ENCODE data around the gene ERFL. TPM values are rescaled to one million over a fixed set of nuclear protein-coding genes. Genes with fewer than 3 reads are reported as not detected.

ERFL gene
- total and polyA plus RNA-seq, 2 experiments from 2014 or later, result 0.69 TPM; not detected in 1

DNA sequence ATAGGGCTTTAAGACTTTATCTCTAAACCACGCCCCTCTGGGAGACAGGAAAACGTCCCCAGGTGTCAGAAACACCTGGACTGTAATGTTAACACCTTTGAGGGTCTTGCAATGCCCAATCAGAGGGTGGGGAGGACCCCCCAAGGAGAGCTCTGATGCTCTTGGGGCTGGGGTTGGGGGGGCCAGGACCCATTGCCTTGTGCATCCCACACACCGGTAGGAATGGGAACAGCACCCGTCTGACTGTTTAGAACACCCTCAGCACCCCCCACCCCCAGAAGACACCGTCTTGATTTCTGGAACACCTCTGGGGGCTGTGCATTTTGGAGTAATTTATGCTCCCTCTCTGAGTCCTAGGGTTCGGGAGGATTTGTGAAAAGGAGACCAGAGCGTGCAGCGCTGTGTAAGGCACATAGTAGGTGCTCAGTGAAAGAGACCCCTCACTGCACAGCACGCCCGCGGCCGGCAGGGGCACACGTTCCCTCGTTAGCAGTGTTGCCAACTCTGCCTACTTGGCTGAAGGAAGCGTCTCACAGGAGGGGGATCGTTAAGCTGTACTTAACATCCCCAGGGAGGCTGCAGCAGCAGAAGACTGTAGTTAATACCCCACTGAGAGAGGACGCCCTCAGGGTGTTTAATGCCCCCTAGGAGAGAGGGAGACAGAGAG lies 2.8 kb upstream of the ERFL start:
- H3K27me3 Mint-ChIP-seq (ENCODE audit: insufficient read depth, low read depth, poor library complexity), result peaks cover 71% of the 10 kb centered on the region
- DNase-seq (ENCODE audit: low spot score) (peak; percentile 87), ATAC-seq (peak; percentile 65)
- peaks cover 22% of the 10 kb centered on the region for H3F3A ChIP-seq (replicated peaks; ENCODE audit: low read depth)
- peak overlapping the region; percentile 65 for H3K4me2 ChIP-seq
- no peak overlapping the region for H3K27ac Mint-ChIP-seq
- H2AFZ ChIP-seq, result no peak overlapping the region
- H3K4me3 ChIP-seq, result peak overlapping the region; percentile 28; the same call in 1 of the 2 replicates
- TF ChIP-seq CREB1 (CRISPR knock-in tag; IDR thresholded peaks at IDR 0.05; ENCODE audit: low read depth), result no peak
- TF ChIP-seq, protein P1, sequence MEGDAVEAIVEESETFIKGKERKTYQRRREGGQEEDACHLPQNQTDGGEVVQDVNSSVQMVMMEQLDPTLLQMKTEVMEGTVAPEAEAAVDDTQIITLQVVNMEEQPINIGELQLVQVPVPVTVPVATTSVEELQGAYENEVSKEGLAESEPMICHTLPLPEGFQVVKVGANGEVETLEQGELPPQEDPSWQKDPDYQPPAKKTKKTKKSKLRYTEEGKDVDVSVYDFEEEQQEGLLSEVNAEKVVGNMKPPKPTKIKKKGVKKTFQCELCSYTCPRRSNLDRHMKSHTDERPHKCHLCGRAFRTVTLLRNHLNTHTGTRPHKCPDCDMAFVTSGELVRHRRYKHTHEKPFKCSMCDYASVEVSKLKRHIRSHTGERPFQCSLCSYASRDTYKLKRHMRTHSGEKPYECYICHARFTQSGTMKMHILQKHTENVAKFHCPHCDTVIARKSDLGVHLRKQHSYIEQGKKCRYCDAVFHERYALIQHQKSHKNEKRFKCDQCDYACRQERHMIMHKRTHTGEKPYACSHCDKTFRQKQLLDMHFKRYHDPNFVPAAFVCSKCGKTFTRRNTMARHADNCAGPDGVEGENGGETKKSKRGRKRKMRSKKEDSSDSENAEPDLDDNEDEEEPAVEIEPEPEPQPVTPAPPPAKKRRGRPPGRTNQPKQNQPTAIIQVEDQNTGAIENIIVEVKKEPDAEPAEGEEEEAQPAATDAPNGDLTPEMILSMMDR (conservative IDR thresholded peaks at IDR 0.05; ENCODE audit: low read depth in 2 of 2), result peak; percentile 69 to 70
- TF ChIP-seq, protein P2, sequence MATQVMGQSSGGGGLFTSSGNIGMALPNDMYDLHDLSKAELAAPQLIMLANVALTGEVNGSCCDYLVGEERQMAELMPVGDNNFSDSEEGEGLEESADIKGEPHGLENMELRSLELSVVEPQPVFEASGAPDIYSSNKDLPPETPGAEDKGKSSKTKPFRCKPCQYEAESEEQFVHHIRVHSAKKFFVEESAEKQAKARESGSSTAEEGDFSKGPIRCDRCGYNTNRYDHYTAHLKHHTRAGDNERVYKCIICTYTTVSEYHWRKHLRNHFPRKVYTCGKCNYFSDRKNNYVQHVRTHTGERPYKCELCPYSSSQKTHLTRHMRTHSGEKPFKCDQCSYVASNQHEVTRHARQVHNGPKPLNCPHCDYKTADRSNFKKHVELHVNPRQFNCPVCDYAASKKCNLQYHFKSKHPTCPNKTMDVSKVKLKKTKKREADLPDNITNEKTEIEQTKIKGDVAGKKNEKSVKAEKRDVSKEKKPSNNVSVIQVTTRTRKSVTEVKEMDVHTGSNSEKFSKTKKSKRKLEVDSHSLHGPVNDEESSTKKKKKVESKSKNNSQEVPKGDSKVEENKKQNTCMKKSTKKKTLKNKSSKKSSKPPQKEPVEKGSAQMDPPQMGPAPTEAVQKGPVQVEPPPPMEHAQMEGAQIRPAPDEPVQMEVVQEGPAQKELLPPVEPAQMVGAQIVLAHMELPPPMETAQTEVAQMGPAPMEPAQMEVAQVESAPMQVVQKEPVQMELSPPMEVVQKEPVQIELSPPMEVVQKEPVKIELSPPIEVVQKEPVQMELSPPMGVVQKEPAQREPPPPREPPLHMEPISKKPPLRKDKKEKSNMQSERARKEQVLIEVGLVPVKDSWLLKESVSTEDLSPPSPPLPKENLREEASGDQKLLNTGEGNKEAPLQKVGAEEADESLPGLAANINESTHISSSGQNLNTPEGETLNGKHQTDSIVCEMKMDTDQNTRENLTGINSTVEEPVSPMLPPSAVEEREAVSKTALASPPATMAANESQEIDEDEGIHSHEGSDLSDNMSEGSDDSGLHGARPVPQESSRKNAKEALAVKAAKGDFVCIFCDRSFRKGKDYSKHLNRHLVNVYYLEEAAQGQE (IDR thresholded peaks at IDR 0.05; ENCODE audit: unreplicated experiment), result no peak
- no peak for TF ChIP-seq EZH2 (IDR thresholded peaks at IDR 0.05; ENCODE audit: low read depth, unreplicated experiment)
- peak; percentile 84 for TF ChIP-seq NANOG (IDR thresholded peaks at IDR 0.05; ENCODE audit: borderline replicate concordance)
- no peak for TF ChIP-seq ZNF114 (CRISPR knock-in tag; IDR thresholded peaks at IDR 0.05)
- H3K27ac ChIP-seq (ENCODE audit: low read depth), result no peak overlapping the region
- H3K4me3 Mint-ChIP-seq, result no peak overlapping the region; the same call in 2 of the 3 replicates
- H3K9me2 ChIP-seq (ENCODE audit: insufficient read depth), result no peaks in the 10 kb centered on the region
- H3K9me3 Mint-ChIP-seq, result no peaks in the 10 kb centered on the region; the same call in 1 of the 3 replicates
- H3K36me3 ChIP-seq (ENCODE audit: insufficient read depth), result no peaks in the 10 kb centered on the region
- peaks cover 100% of the 10 kb centered on the region for H3K27me3 ChIP-seq (ENCODE audit: insufficient read depth)
- peaks cover 42% of the 10 kb centered on the region for H3K4me1 Mint-ChIP-seq
- H3K79me2 ChIP-seq (replicated peaks; ENCODE audit: insufficient read depth), result no peaks in the 10 kb centered on the region
- H4K20me1 ChIP-seq (replicated peaks; ENCODE audit: insufficient read depth), result peaks cover 21% of the 10 kb centered on the region
- H3K36me3 Mint-ChIP-seq (ENCODE audit: low read depth), result no peaks in the 10 kb centered on the region
- H3K4me1 ChIP-seq (ENCODE audit: insufficient read depth), result peaks cover 23% of the 10 kb centered on the region

DNA sequence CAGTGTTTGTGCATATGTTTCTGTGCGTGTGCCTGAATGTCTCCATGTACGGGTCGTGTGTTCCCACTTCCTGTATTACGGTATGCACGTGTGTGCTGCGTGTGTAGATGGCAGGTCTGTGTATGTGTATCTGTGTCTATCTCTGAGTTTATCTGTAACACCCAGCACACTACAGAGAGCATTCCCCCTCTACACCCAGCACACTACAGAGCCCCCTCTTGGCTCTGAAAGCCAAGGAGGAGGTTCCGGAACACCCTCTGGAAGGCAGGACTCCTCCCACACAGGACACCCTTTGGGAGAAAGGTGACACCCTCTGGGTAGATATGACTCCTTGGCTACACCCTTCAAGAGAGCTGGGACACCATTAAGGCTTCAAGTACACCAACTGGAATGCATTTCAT lies 2.1 kb upstream of the ERFL start:
- Histone ChIP-seq H3F3A (replicated peaks; ENCODE audit: low read depth) (peaks cover 22% of the 10 kb centered on the region), H3K27ac (ENCODE audit: low read depth) (no peak overlapping the region), H3K4me1 (ENCODE audit: insufficient read depth) (peaks cover 23% of the 10 kb centered on the region), H3K4me3 (no peak overlapping the region), H4K20me1 (replicated peaks; ENCODE audit: insufficient read depth) (peaks cover 24% of the 10 kb centered on the region), H3K27me3 (ENCODE audit: insufficient read depth) (peaks cover 100% of the 10 kb centered on the region), H3K9me2 (ENCODE audit: insufficient read depth) (no peaks in the 10 kb centered on the region), H3K36me3 (ENCODE audit: insufficient read depth) (no peaks in the 10 kb centered on the region), H3K4me2 (no peak overlapping the region), H3K79me2 (replicated peaks; ENCODE audit: insufficient read depth) (no peaks in the 10 kb centered on the region), H2AFZ (no peak overlapping the region)
- no peak overlapping the region for H3K27ac Mint-ChIP-seq
- no peak for ATAC-seq
- no peak overlapping the region for H3K4me3 Mint-ChIP-seq
- DNase-seq (ENCODE audit: low spot score), result no peak
- no peaks in the 10 kb centered on the region for H3K36me3 Mint-ChIP-seq (ENCODE audit: low read depth)
- peaks cover 40% of the 10 kb centered on the region for H3K4me1 Mint-ChIP-seq
- peaks cover 68% of the 10 kb centered on the region for H3K27me3 Mint-ChIP-seq (ENCODE audit: insufficient read depth, low read depth, poor library complexity)
- H3K9me3 Mint-ChIP-seq, result no peaks in the 10 kb centered on the region; the same call in 1 of the 3 replicates
- TF ChIP-seq CREB1 (CRISPR knock-in tag; IDR thresholded peaks at IDR 0.05; ENCODE audit: low read depth) (no peak), STAT1 (IDR thresholded peaks at IDR 0.05; ENCODE audit: unreplicated experiment) (no peak), JUNB (IDR thresholded peaks at IDR 0.05; ENCODE audit: unreplicated experiment) (no peak), EZH2phosphoT487 (IDR thresholded peaks at IDR 0.05; ENCODE audit: unreplicated experiment) (no peak), EZH2 (IDR thresholded peaks at IDR 0.05; ENCODE audit: low read depth, unreplicated experiment) (no peak), POLR2AphosphoS5 (IDR thresholded peaks at IDR 0.05; ENCODE audit: low read depth) (no peak)
- TF ChIP-seq, protein P3, sequence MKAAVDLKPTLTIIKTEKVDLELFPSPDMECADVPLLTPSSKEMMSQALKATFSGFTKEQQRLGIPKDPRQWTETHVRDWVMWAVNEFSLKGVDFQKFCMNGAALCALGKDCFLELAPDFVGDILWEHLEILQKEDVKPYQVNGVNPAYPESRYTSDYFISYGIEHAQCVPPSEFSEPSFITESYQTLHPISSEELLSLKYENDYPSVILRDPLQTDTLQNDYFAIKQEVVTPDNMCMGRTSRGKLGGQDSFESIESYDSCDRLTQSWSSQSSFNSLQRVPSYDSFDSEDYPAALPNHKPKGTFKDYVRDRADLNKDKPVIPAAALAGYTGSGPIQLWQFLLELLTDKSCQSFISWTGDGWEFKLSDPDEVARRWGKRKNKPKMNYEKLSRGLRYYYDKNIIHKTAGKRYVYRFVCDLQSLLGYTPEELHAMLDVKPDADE (IDR thresholded peaks at IDR 0.05), result no peak
- TF ChIP-seq, protein P1 (conservative IDR thresholded peaks at IDR 0.05; ENCODE audit: low read depth in 2 of 2), result no peak

Measured in GM23338 (cell line).